ENCODE data around the gene WDR77. TPM values are rescaled to one million over a fixed set of nuclear protein-coding genes. Genes with fewer than 3 reads are reported as not detected.

WDR77 gene
- total RNA-seq, 3 donors from 2014 or later = 22.7 to 33.8 (median 30.2) TPM

- Histone ChIP-seq H3K4me3 (no peak overlapping the region), H3K27ac (peak overlapping the region in 1 of 2 donors; percentile 34)
- intact Hi-C loops (cut with DNase I; ENCODE audit: low total_unique reads) = no loop called here
Observed at GRCh38 chr1:111476761-111477309, 27.8 kb upstream of the WDR77 start.

GRCh38 chr1:111476214-111476613 is 27.2 kb upstream of the WDR77 start:
- no peaks in the 10 kb centered on the region for H3K27me3 ChIP-seq
- no peaks in the 10 kb centered on the region for H3K4me1 ChIP-seq
- intact Hi-C loops (cut with DNase I; ENCODE audit: low total_unique reads) = no loop called here
- H3K4me3 ChIP-seq = no peak overlapping the region
- TF ChIP-seq CTCF (IDR thresholded peaks at IDR 0.05) = no peak
- TF ChIP-seq POLR2A (IDR thresholded peaks at IDR 0.05) = no peak
- no peak for TF ChIP-seq POLR2AphosphoS5 (IDR thresholded peaks at IDR 0.05)
- no peaks in the 10 kb centered on the region for H3K9me3 ChIP-seq
- no peak overlapping the region for H3K27ac ChIP-seq
- DNase-seq (ENCODE audit: low spot score in 2 of 2) = no peak
- H3K36me3 ChIP-seq = no peaks in the 10 kb centered on the region

More at GRCh38 chr1:111476761-111477309, 27.8 kb upstream of the WDR77 start:
- no peaks in the 10 kb centered on the region for H3K9me3 ChIP-seq
- DNase-seq (ENCODE audit: low spot score in 2 of 2) = no peak
- no peaks in the 10 kb centered on the region for H3K36me3 ChIP-seq
- TF ChIP-seq POLR2AphosphoS5 (IDR thresholded peaks at IDR 0.05) (no peak), CTCF (IDR thresholded peaks at IDR 0.05) (no peak), POLR2A (IDR thresholded peaks at IDR 0.05) (no peak)
- H3K4me1 ChIP-seq = no peaks in the 10 kb centered on the region
- no peaks in the 10 kb centered on the region for H3K27me3 ChIP-seq

DNA sequence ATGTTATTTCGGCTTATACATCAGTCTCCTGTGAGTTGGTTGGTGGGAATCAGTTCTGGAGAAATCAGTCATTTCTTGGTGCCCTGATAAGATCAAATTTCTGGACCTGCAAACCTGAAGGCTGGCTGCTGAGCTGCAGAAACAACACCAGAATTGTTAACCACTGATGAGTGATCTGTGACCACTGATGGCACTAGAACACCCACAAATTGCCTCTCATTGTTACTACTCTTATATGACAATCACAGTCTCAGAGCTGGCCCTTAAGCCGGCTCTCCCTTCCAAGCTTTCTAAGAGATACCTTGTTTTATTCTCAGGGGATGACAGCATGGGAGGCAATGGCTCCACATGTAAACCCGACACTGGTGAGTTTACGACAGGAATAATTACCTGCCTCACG is 26.6 kb upstream of the WDR77 start:
- no peaks in the 10 kb centered on the region for H3K27me3 ChIP-seq
- peak overlapping the region in 1 of 3 donors; percentile 20 for H3K4me3 ChIP-seq
- no peaks in the 10 kb centered on the region for H3K36me3 ChIP-seq
- no peaks in the 10 kb centered on the region for H3K9me3 ChIP-seq
- no peak overlapping the region for H3K27ac ChIP-seq
- H3K4me1 ChIP-seq = no peaks in the 10 kb centered on the region
- TF ChIP-seq POLR2AphosphoS5 (IDR thresholded peaks at IDR 0.05) (no peak), POLR2A (IDR thresholded peaks at IDR 0.05) (no peak), CTCF (IDR thresholded peaks at IDR 0.05) (no peak)
- intact Hi-C loops (cut with DNase I; ENCODE audit: low total_unique reads) = no loop called here
- no peak for DNase-seq (ENCODE audit: low spot score in 2 of 2)

- H3K27me3 ChIP-seq = no peaks in the 10 kb centered on the region
- H3K4me1 ChIP-seq = no peaks in the 10 kb centered on the region
- H3K9me3 ChIP-seq = no peaks in the 10 kb centered on the region
- no peak overlapping the region for H3K27ac ChIP-seq
- H3K36me3 ChIP-seq = no peaks in the 10 kb centered on the region
- intact Hi-C loops (cut with DNase I; ENCODE audit: low total_unique reads) = no loop called here
- no peak for DNase-seq (ENCODE audit: low spot score in 2 of 2)
- TF ChIP-seq POLR2A (IDR thresholded peaks at IDR 0.05) (no peak), CTCF (IDR thresholded peaks at IDR 0.05) (no peak), POLR2AphosphoS5 (IDR thresholded peaks at IDR 0.05) (no peak)
- peak overlapping the region; percentile 6 to 24 (median 20) for H3K4me3 ChIP-seq
Observed at GRCh38 chr1:111474521-111474920, 25.5 kb upstream of the WDR77 start.

DNA sequence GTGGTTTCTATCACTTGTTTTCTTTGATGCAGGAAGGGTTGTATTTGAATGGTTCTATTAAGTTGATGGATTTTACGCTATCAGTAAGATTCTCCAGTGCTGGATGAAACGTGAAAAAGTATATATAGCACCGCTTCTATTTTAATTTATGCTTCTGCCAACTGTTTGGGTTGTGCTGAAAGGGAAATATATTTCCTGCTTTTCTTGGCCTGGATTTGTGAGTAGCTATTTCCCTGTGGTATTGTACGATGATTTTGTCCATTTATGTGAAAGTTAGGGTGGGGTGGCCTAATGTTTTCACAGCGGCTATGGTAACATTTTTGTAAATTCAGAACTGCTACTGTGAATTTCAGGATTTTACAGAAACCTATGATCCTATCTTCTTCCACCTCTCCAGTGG is 25.1 kb upstream of the WDR77 start:
- Histone ChIP-seq H3K27me3 (no peaks in the 10 kb centered on the region), H3K36me3 (no peaks in the 10 kb centered on the region), H3K4me1 (no peaks in the 10 kb centered on the region), H3K27ac (peak overlapping the region in 1 of 2 donors; percentile 22), H3K4me3 (peak overlapping the region; percentile 6 to 24 (median 20)), H3K9me3 (no peaks in the 10 kb centered on the region)
- DNase-seq (ENCODE audit: low spot score in 2 of 2) = no peak
- intact Hi-C loops (cut with DNase I; ENCODE audit: low total_unique reads) = no loop called here
- TF ChIP-seq POLR2A (IDR thresholded peaks at IDR 0.05) (no peak), POLR2AphosphoS5 (IDR thresholded peaks at IDR 0.05) (no peak), CTCF (IDR thresholded peaks at IDR 0.05) (no peak)
